ENCODE data around the gene CDH13.

CDH13 gene

GRCh38 chr16:83162791-83163190, 536.0 kb downstream of the CDH13 start:
- no peak for DNase-seq (ENCODE audit: low read depth, low spot score)
- TF ChIP-seq POLR2AphosphoS5 (IDR thresholded peaks at IDR 0.05; ENCODE audit: borderline replicate concordance, low read depth, low read length) (no peak), FOXP2 (optimal IDR thresholded peaks at IDR 0.05; ENCODE audit: control extremely low read depth, extremely low read length, insufficient read depth) (no peak), EZH2 (IDR thresholded peaks at IDR 0.05) (no peak)
- Histone ChIP-seq H3K9ac (ENCODE audit: insufficient read length) (no peak overlapping the region), H3K4me3 (no peak overlapping the region), H3K36me3 (ENCODE audit: insufficient read depth, low read length) (no peaks in the 10 kb centered on the region), H3K27ac (no peak overlapping the region), H3K9me3 (ENCODE audit: low read depth, low read length) (no peaks in the 10 kb centered on the region)

GRCh38 chr16:83164816-83165215, 538.0 kb downstream of the CDH13 start:
- DNase-seq (ENCODE audit: low read depth, low spot score): no peak

GRCh38 chr16:83171396-83171795, 544.6 kb downstream of the CDH13 start:
- no peak overlapping the region for H3K27ac ChIP-seq
- no peaks in the 10 kb centered on the region for H3K36me3 ChIP-seq (ENCODE audit: insufficient read depth, low read length)
- DNase-seq (ENCODE audit: low read depth, low spot score): no peak
- H3K4me3 ChIP-seq: no peak overlapping the region
- TF ChIP-seq POLR2AphosphoS5 (IDR thresholded peaks at IDR 0.05; ENCODE audit: borderline replicate concordance, low read depth, low read length): no peak
- TF ChIP-seq FOXP2 (optimal IDR thresholded peaks at IDR 0.05; ENCODE audit: control extremely low read depth, extremely low read length, insufficient read depth): no peak
- TF ChIP-seq EZH2 (IDR thresholded peaks at IDR 0.05): no peak
- no peaks in the 10 kb centered on the region for H3K9me3 ChIP-seq (ENCODE audit: low read depth, low read length)
- no peak overlapping the region for H3K9ac ChIP-seq (ENCODE audit: insufficient read length)

More at GRCh38 chr16:83164816-83165215, 538.0 kb downstream of the CDH13 start:
- Histone ChIP-seq H3K9me3 (ENCODE audit: low read depth, low read length) (no peaks in the 10 kb centered on the region), H3K4me3 (no peak overlapping the region), H3K9ac (ENCODE audit: insufficient read length) (no peak overlapping the region), H3K27ac (no peak overlapping the region), H3K36me3 (ENCODE audit: insufficient read depth, low read length) (no peaks in the 10 kb centered on the region)
- no peak for TF ChIP-seq FOXP2 (optimal IDR thresholded peaks at IDR 0.05; ENCODE audit: control extremely low read depth, extremely low read length, insufficient read depth)
- TF ChIP-seq POLR2AphosphoS5 (IDR thresholded peaks at IDR 0.05; ENCODE audit: borderline replicate concordance, low read depth, low read length): no peak
- TF ChIP-seq EZH2 (IDR thresholded peaks at IDR 0.05): no peak

GRCh38 chr16:83174671-83175070, 547.9 kb downstream of the CDH13 start:
- no peaks in the 10 kb centered on the region for H3K36me3 ChIP-seq (ENCODE audit: insufficient read depth, low read length)
- no peaks in the 10 kb centered on the region for H3K9me3 ChIP-seq (ENCODE audit: low read depth, low read length)
- H3K4me3 ChIP-seq: no peak overlapping the region
- no peak overlapping the region for H3K27ac ChIP-seq
- TF ChIP-seq FOXP2 (optimal IDR thresholded peaks at IDR 0.05; ENCODE audit: control extremely low read depth, extremely low read length, insufficient read depth): no peak
- TF ChIP-seq EZH2 (IDR thresholded peaks at IDR 0.05): no peak
- no peak for TF ChIP-seq POLR2AphosphoS5 (IDR thresholded peaks at IDR 0.05; ENCODE audit: borderline replicate concordance, low read depth, low read length)
- DNase-seq (ENCODE audit: low read depth, low spot score): no peak
- H3K9ac ChIP-seq (ENCODE audit: insufficient read length): no peak overlapping the region

- TF ChIP-seq EZH2 (IDR thresholded peaks at IDR 0.05) (no peak), FOXP2 (optimal IDR thresholded peaks at IDR 0.05; ENCODE audit: control extremely low read depth, extremely low read length, insufficient read depth) (no peak), POLR2AphosphoS5 (IDR thresholded peaks at IDR 0.05; ENCODE audit: borderline replicate concordance, low read depth, low read length) (no peak)
- H3K4me3 ChIP-seq: no peak overlapping the region
- H3K9me3 ChIP-seq (ENCODE audit: low read depth, low read length): no peaks in the 10 kb centered on the region
- H3K27ac ChIP-seq: no peak overlapping the region
- no peak for DNase-seq (ENCODE audit: low read depth, low spot score)
- no peak overlapping the region for H3K9ac ChIP-seq (ENCODE audit: insufficient read length)
- H3K36me3 ChIP-seq (ENCODE audit: insufficient read depth, low read length): no peaks in the 10 kb centered on the region
Measured at GRCh38 chr16:83176802-83177201, 550.0 kb downstream of the CDH13 start.

GRCh38 chr16:83185902-83186301, 559.1 kb downstream of the CDH13 start:
- Histone ChIP-seq H3K9ac (ENCODE audit: insufficient read length) (no peak overlapping the region), H3K36me3 (ENCODE audit: insufficient read depth, low read length) (no peaks in the 10 kb centered on the region), H3K4me3 (no peak overlapping the region), H3K9me3 (ENCODE audit: low read depth, low read length) (no peaks in the 10 kb centered on the region), H3K27ac (no peak overlapping the region)
- DNase-seq (ENCODE audit: low read depth, low spot score): no peak
- no peak for TF ChIP-seq EZH2 (IDR thresholded peaks at IDR 0.05)
- no peak for TF ChIP-seq FOXP2 (optimal IDR thresholded peaks at IDR 0.05; ENCODE audit: control extremely low read depth, extremely low read length, insufficient read depth)
- TF ChIP-seq POLR2AphosphoS5 (IDR thresholded peaks at IDR 0.05; ENCODE audit: borderline replicate concordance, low read depth, low read length): no peak

GRCh38 chr16:83187405-83187804, 560.6 kb downstream of the CDH13 start:
- H3K9me3 ChIP-seq (ENCODE audit: low read depth, low read length): no peaks in the 10 kb centered on the region
- no peak overlapping the region for H3K4me3 ChIP-seq
- H3K9ac ChIP-seq (ENCODE audit: insufficient read length): no peak overlapping the region
- no peak overlapping the region for H3K27ac ChIP-seq
- TF ChIP-seq POLR2AphosphoS5 (IDR thresholded peaks at IDR 0.05; ENCODE audit: borderline replicate concordance, low read depth, low read length): no peak
- TF ChIP-seq EZH2 (IDR thresholded peaks at IDR 0.05): no peak
- no peak for TF ChIP-seq FOXP2 (optimal IDR thresholded peaks at IDR 0.05; ENCODE audit: control extremely low read depth, extremely low read length, insufficient read depth)
- DNase-seq (ENCODE audit: low read depth, low spot score): no peak
- no peaks in the 10 kb centered on the region for H3K36me3 ChIP-seq (ENCODE audit: insufficient read depth, low read length)

GRCh38 chr16:83196796-83197195, 570.0 kb downstream of the CDH13 start:
- H3K4me3 ChIP-seq: no peak overlapping the region
- no peak overlapping the region for H3K9ac ChIP-seq (ENCODE audit: insufficient read length)
- H3K27ac ChIP-seq: no peak overlapping the region
- no peak for DNase-seq (ENCODE audit: low read depth, low spot score)
- no peaks in the 10 kb centered on the region for H3K9me3 ChIP-seq (ENCODE audit: low read depth, low read length)
- no peaks in the 10 kb centered on the region for H3K36me3 ChIP-seq (ENCODE audit: insufficient read depth, low read length)
- TF ChIP-seq POLR2AphosphoS5 (IDR thresholded peaks at IDR 0.05; ENCODE audit: borderline replicate concordance, low read depth, low read length): no peak
- TF ChIP-seq EZH2 (IDR thresholded peaks at IDR 0.05): no peak
- no peak for TF ChIP-seq FOXP2 (optimal IDR thresholded peaks at IDR 0.05; ENCODE audit: control extremely low read depth, extremely low read length, insufficient read depth)

GRCh38 chr16:83197450-83197849, 570.7 kb downstream of the CDH13 start:
- no peak overlapping the region for H3K4me3 ChIP-seq
- H3K9me3 ChIP-seq (ENCODE audit: low read depth, low read length): no peaks in the 10 kb centered on the region
- DNase-seq (ENCODE audit: low read depth, low spot score): no peak
- no peak overlapping the region for H3K9ac ChIP-seq (ENCODE audit: insufficient read length)
- TF ChIP-seq FOXP2 (optimal IDR thresholded peaks at IDR 0.05; ENCODE audit: control extremely low read depth, extremely low read length, insufficient read depth) (no peak), EZH2 (IDR thresholded peaks at IDR 0.05) (no peak), POLR2AphosphoS5 (IDR thresholded peaks at IDR 0.05; ENCODE audit: borderline replicate concordance, low read depth, low read length) (no peak)
- H3K27ac ChIP-seq: no peak overlapping the region
- H3K36me3 ChIP-seq (ENCODE audit: insufficient read depth, low read length): no peaks in the 10 kb centered on the region

All from SK-N-MC (cell line).